OCI-LY3 (cell line): ENCODE measurements around the gene KCNMA1.

Source experiments
- H2AFZ ChIP-seq: fragments of 200-600, 300-600 bp; shearing (Covaris generic); 2 replicates; pipeline ENCODE4 v1.6.0; 2014; ENCODE audit warnings: antibody characterized with exemption, low read depth, low read length
- H3K27ac ChIP-seq: fragments of 200-600, 300-600 bp; sonication (generic); 2 replicates; pipeline ENCODE4 v1.5.1; 2014; ENCODE audit warnings: mild to moderate bottlenecking, low read length, moderate library complexity, mixed read lengths
- H3K27me3 ChIP-seq: fragments of 200-600, 300-600 bp; sonication (generic); 2 replicates; pipeline ENCODE4 v1.6.1; 2014; ENCODE audit warnings: low read depth, low read length, mixed read lengths
- H3K36me3 ChIP-seq: fragments of 200-600, 300-600 bp; sonication (generic); replicated peaks from 2 replicates; pipeline ENCODE3; 2014; ENCODE audit warnings: low read depth, low read length, mixed read lengths
- H3K4me1 ChIP-seq: fragments of 300-600, 200-600 bp; sonication (generic); 2 replicates; pipeline ENCODE4 v1.6.1; 2014; ENCODE audit warnings: low read length, mixed read lengths
- H3K4me2 ChIP-seq: fragments of 200-600, 300-600 bp; sonication (generic); 2 replicates; pipeline ENCODE4 v1.6.1; 2014; ENCODE audit warnings: low read length, mixed read lengths
- H3K4me3 ChIP-seq: fragments of 300-600, 200-600 bp; sonication (generic); 2 replicates; pipeline ENCODE4 v1.5.1; 2014; ENCODE audit warnings: antibody characterized with exemption, mild to moderate bottlenecking, low read length, moderate library complexity
- H3K79me2 ChIP-seq: fragments of 300-600, 200-600 bp; shearing (Covaris generic); 2 replicates; pipeline ENCODE4 v1.6.1; 2014; ENCODE audit warnings: mild to moderate bottlenecking, low read length, mixed read lengths
- H3K9ac ChIP-seq: fragments of 300-600, 200-600 bp; shearing (Covaris generic); 2 replicates; pipeline ENCODE4 v1.6.0; 2014; ENCODE audit warnings: mild to moderate bottlenecking, low read length, moderate library complexity
- H3K9me3 ChIP-seq: fragments of 200-600, 300-600 bp; shearing (Covaris generic); 2 replicates; pipeline ENCODE4 v1.6.1; 2014; ENCODE audit warnings: low read length, mixed read lengths; ENCODE audit not compliant: insufficient read depth
- H4K20me1 ChIP-seq: fragments of 200-600, 300-600 bp; sonication (generic); 2 replicates; pipeline ENCODE4 v1.6.1; 2016; ENCODE audit warnings: low read length, mixed read lengths; ENCODE audit not compliant: insufficient read depth
- CTCF ChIP-seq: fragments of 200-600, 300-600 bp; sonication (generic); IDR thresholded peaks from 2 replicates; pipeline ENCODE4 v1.5.1; 2014; ENCODE audit warnings: antibody characterized with exemption, low read length, low read depth
- EZH2phosphoT487 ChIP-seq: fragments of 200-600 bp; shearing (Covaris generic); IDR thresholded peaks from 2 replicates; pipeline ENCODE4 v1.6.1; 2018; ENCODE audit warnings: antibody characterized with exemption, mixed run types, low read depth

KCNMA1 gene

GRCh38 chr10:77056650-77057049 is 581.0 kb downstream of the KCNMA1 start:
- Histone ChIP-seq H2AFZ (no peak overlapping the region), H3K9me3 (no peaks in the 10 kb centered on the region), H3K4me2 (no peak overlapping the region), H3K9ac (no peak overlapping the region), H3K4me3 (no peak overlapping the region), H3K27ac (no peak overlapping the region), H3K36me3 (no peaks in the 10 kb centered on the region), H3K4me1 (no peaks in the 10 kb centered on the region), H3K79me2 (no peaks in the 10 kb centered on the region), H4K20me1 (no peaks in the 10 kb centered on the region), H3K27me3 (no peaks in the 10 kb centered on the region)
- no peak for TF ChIP-seq CTCF
- TF ChIP-seq EZH2phosphoT487: no peak

GRCh38 chr10:77052593-77052992 is 585.0 kb downstream of the KCNMA1 start:
- no peak overlapping the region for H3K4me3 ChIP-seq
- TF ChIP-seq CTCF (no peak), EZH2phosphoT487 (no peak)
- no peaks in the 10 kb centered on the region for H4K20me1 ChIP-seq
- no peaks in the 10 kb centered on the region for H3K4me1 ChIP-seq
- no peak overlapping the region for H3K27ac ChIP-seq
- no peaks in the 10 kb centered on the region for H3K36me3 ChIP-seq
- H3K27me3 ChIP-seq: no peaks in the 10 kb centered on the region
- H3K9me3 ChIP-seq: no peaks in the 10 kb centered on the region
- no peak overlapping the region for H3K4me2 ChIP-seq
- no peaks in the 10 kb centered on the region for H3K79me2 ChIP-seq
- no peak overlapping the region for H3K9ac ChIP-seq
- no peak overlapping the region for H2AFZ ChIP-seq

GRCh38 chr10:77051837-77052236 is 585.8 kb downstream of the KCNMA1 start:
- H3K27me3 ChIP-seq: no peaks in the 10 kb centered on the region
- no peaks in the 10 kb centered on the region for H4K20me1 ChIP-seq
- H2AFZ ChIP-seq: no peak overlapping the region
- TF ChIP-seq CTCF: no peak
- no peak for TF ChIP-seq EZH2phosphoT487
- no peak overlapping the region for H3K27ac ChIP-seq
- H3K4me2 ChIP-seq: no peak overlapping the region
- H3K4me1 ChIP-seq: no peaks in the 10 kb centered on the region
- H3K9me3 ChIP-seq: no peaks in the 10 kb centered on the region
- no peak overlapping the region for H3K9ac ChIP-seq
- no peak overlapping the region for H3K4me3 ChIP-seq
- H3K36me3 ChIP-seq: no peaks in the 10 kb centered on the region
- H3K79me2 ChIP-seq: no peaks in the 10 kb centered on the region

DNA sequence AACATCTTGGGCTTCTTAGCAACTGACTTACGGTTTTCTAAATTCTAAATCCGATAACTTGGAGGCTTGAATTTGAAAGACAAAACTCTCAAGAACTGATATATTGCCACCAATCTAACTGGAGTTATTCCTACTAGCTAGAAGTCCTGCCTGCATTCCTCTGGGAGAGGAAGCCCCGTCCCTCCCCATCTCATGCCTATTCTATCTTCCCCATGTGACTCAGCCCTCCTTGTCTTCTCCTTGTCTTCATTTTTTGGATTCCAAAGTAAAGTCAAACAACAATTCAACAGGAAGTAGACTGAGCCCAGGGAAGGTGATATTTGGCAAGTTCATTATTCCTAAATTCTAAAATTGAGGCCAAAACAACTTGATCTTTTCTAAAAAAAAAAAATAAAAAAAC is 587.7 kb downstream of the KCNMA1 start:
- no peak for TF ChIP-seq CTCF
- TF ChIP-seq EZH2phosphoT487: no peak
- no peaks in the 10 kb centered on the region for H4K20me1 ChIP-seq
- no peak overlapping the region for H2AFZ ChIP-seq
- no peaks in the 10 kb centered on the region for H3K9me3 ChIP-seq
- no peak overlapping the region for H3K27ac ChIP-seq
- no peak overlapping the region for H3K4me3 ChIP-seq
- H3K27me3 ChIP-seq: no peaks in the 10 kb centered on the region
- H3K36me3 ChIP-seq: no peaks in the 10 kb centered on the region
- H3K9ac ChIP-seq: no peak overlapping the region
- H3K4me2 ChIP-seq: no peak overlapping the region
- no peaks in the 10 kb centered on the region for H3K4me1 ChIP-seq
- no peaks in the 10 kb centered on the region for H3K79me2 ChIP-seq
